ENCODE data around the gene NACA2. TPM values are rescaled to one million over a fixed set of nuclear protein-coding genes. Genes with fewer than 3 reads are reported as not detected.

Gene NACA2
- polyA plus RNA-seq, 1 donor (not counting 4 experiments of a cell fraction or from before 2014, with no cell fraction given) = 0.79 TPM

- TF ChIP-seq CTCF (optimal IDR thresholded peaks at IDR 0.05 in 1 of 3, IDR thresholded peaks at IDR 0.05 in 1 of 3, conservative IDR thresholded peaks at IDR 0.05 in 1 of 3; ENCODE audit: extremely low read depth in 1 of 3, insufficient read depth in 2 of 3, low read length in 3 of 3) (no peak), EZH2 (IDR thresholded peaks at IDR 0.05; ENCODE audit: low read length) (no peak)
- no peak for FAIRE-seq
Observed at GRCh38 chr17:61561354-61561753, 29.7 kb downstream of the NACA2 start.

GRCh38 chr17:61560071-61560470 is 30.9 kb downstream of the NACA2 start:
- Histone ChIP-seq H3K4me3 (ENCODE audit: control insufficient read depth in 2 of 3, extremely low read depth in 1 of 3, insufficient read depth in 2 of 3, low read depth in 1 of 3, low read length in 3 of 3) (no peak overlapping the region), H3K9ac (ENCODE audit: control insufficient read depth, extremely low read depth, insufficient read depth, low read length) (no peak overlapping the region), H3K9me3 (ENCODE audit: control insufficient read depth, low read depth, low read length) (no peaks in the 10 kb centered on the region), H3K27ac (ENCODE audit: control insufficient read depth, insufficient read depth, low read length) (no peak overlapping the region), H4K20me1 (ENCODE audit: control insufficient read depth, extremely low read depth, insufficient read depth, low read length) (no peaks in the 10 kb centered on the region), H3K4me1 (ENCODE audit: control insufficient read depth, extremely low read depth, insufficient read depth, low read length) (no peaks in the 10 kb centered on the region), H3K4me2 (ENCODE audit: control insufficient read depth, extremely low read depth, insufficient read depth, low read depth, low read length) (no peak overlapping the region), H3K27me3 (ENCODE audit: control insufficient read depth, extremely low read depth, insufficient read depth, low read length) (no peaks in the 10 kb centered on the region), H3K9me1 (ENCODE audit: control insufficient read depth, extremely low read depth, insufficient read depth, low read length) (no peaks in the 10 kb centered on the region), H2AFZ (ENCODE audit: control insufficient read depth, low read length) (no peak overlapping the region), H3K36me3 (ENCODE audit: control insufficient read depth in 2 of 2, extremely low read depth in 1 of 2, insufficient read depth in 2 of 2, low read length in 2 of 2) (no peaks in the 10 kb centered on the region), H3K79me2 (ENCODE audit: control insufficient read depth, insufficient read depth, low read length) (no peaks in the 10 kb centered on the region)
- dilution Hi-C loops (cut with MboI; ENCODE audit: extremely low pct_ligation_motif_present, low sequenced_read_pairs) = no loop called here
- no peak for TF ChIP-seq CTCF (optimal IDR thresholded peaks at IDR 0.05 in 1 of 3, IDR thresholded peaks at IDR 0.05 in 1 of 3, conservative IDR thresholded peaks at IDR 0.05 in 1 of 3; ENCODE audit: extremely low read depth in 1 of 3, insufficient read depth in 2 of 3, low read length in 3 of 3)
- no peak for TF ChIP-seq EZH2 (IDR thresholded peaks at IDR 0.05; ENCODE audit: low read length)
- FAIRE-seq (no peak), DNase-seq (ENCODE audit: low read depth, low spot score) (no peak)

More at GRCh38 chr17:61561354-61561753, 29.7 kb downstream of the NACA2 start:
- no peak overlapping the region for H3K27ac ChIP-seq (ENCODE audit: control insufficient read depth, insufficient read depth, low read length)
- no peaks in the 10 kb centered on the region for H3K9me1 ChIP-seq (ENCODE audit: control insufficient read depth, extremely low read depth, insufficient read depth, low read length)
- H3K9me3 ChIP-seq (ENCODE audit: control insufficient read depth, low read depth, low read length) = no peaks in the 10 kb centered on the region
- H2AFZ ChIP-seq (ENCODE audit: control insufficient read depth, low read length) = no peak overlapping the region
- no peak overlapping the region for H3K4me3 ChIP-seq (ENCODE audit: control insufficient read depth in 2 of 3, extremely low read depth in 1 of 3, insufficient read depth in 2 of 3, low read depth in 1 of 3, low read length in 3 of 3)
- H4K20me1 ChIP-seq (ENCODE audit: control insufficient read depth, extremely low read depth, insufficient read depth, low read length) = no peaks in the 10 kb centered on the region
- no peaks in the 10 kb centered on the region for H3K36me3 ChIP-seq (ENCODE audit: control insufficient read depth in 2 of 2, extremely low read depth in 1 of 2, insufficient read depth in 2 of 2, low read length in 2 of 2)
- no peaks in the 10 kb centered on the region for H3K27me3 ChIP-seq (ENCODE audit: control insufficient read depth, extremely low read depth, insufficient read depth, low read length)
- H3K4me1 ChIP-seq (ENCODE audit: control insufficient read depth, extremely low read depth, insufficient read depth, low read length) = no peaks in the 10 kb centered on the region
- no peak for DNase-seq (ENCODE audit: low read depth, low spot score)
- no peak overlapping the region for H3K9ac ChIP-seq (ENCODE audit: control insufficient read depth, extremely low read depth, insufficient read depth, low read length)
- no peaks in the 10 kb centered on the region for H3K79me2 ChIP-seq (ENCODE audit: control insufficient read depth, insufficient read depth, low read length)
- H3K4me2 ChIP-seq (ENCODE audit: control insufficient read depth, extremely low read depth, insufficient read depth, low read depth, low read length) = no peak overlapping the region
- dilution Hi-C loops (cut with MboI; ENCODE audit: extremely low pct_ligation_motif_present, low sequenced_read_pairs) = no loop called here

Measured in keratinocyte (primary cell).